Breast epithelium (tissue), 3 donors: ENCODE results near the gene MNX1.

ENCODE experiments used
- POLR2A ChIP-seq: fragments of 450-650 bp; IDR thresholded peaks from one replicate; pipeline ENCODE4 v1.6.1; 2016; ENCODE audit warnings: antibody characterized with exemption, mild to moderate bottlenecking, moderate library complexity
- POLR2AphosphoS5 ChIP-seq, 3 donors: sonication (generic); formaldehyde crosslinking; IDR thresholded peaks; one replicate each; pipeline ENCODE4 v1.6.1; 2017; ENCODE audit warnings: antibody characterized with exemption in 3 of 3
- TF ChIP-seq, protein P1 (sequence below), 3 donors: fragments of 450-650 bp; IDR thresholded peaks; one replicate each; pipeline ENCODE4 v1.5.1; 2016 to 2017; ENCODE audit warnings: antibody characterized with exemption in 3 of 3, mild to moderate bottlenecking in 3 of 3, moderate library complexity in 3 of 3

DNA sequence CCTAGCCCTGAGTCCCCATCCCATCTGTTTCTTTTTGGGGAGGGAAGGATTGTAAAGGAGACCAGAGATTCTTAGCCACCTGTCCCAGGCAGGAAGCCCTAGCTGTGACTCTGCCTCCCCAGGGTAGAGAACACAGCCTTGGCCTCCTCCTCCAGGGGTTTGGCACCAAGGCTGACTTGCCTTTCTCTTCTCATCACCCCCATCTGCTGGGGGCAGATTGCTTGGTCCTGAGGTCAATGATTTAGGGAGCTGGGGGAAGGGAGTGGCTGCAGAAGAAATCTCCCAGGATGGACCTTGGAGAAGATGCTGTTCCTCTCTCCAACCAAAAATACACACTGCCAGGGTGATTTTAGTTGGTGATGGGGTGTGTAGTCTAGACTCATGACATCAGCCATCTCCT, 2.6 kb upstream of the MNX1 start:
- TF ChIP-seq POLR2A (no peak), POLR2AphosphoS5 (IDR thresholded peaks at IDR 0.05) (no peak)
- TF ChIP-seq, protein P1, sequence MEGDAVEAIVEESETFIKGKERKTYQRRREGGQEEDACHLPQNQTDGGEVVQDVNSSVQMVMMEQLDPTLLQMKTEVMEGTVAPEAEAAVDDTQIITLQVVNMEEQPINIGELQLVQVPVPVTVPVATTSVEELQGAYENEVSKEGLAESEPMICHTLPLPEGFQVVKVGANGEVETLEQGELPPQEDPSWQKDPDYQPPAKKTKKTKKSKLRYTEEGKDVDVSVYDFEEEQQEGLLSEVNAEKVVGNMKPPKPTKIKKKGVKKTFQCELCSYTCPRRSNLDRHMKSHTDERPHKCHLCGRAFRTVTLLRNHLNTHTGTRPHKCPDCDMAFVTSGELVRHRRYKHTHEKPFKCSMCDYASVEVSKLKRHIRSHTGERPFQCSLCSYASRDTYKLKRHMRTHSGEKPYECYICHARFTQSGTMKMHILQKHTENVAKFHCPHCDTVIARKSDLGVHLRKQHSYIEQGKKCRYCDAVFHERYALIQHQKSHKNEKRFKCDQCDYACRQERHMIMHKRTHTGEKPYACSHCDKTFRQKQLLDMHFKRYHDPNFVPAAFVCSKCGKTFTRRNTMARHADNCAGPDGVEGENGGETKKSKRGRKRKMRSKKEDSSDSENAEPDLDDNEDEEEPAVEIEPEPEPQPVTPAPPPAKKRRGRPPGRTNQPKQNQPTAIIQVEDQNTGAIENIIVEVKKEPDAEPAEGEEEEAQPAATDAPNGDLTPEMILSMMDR (IDR thresholded peaks at IDR 0.05) = no peak
